Adipose tissue (tissue), 3 donors: ENCODE measurements around the gene STAP2. TPM values are rescaled to one million over a fixed set of nuclear protein-coding genes. Genes with fewer than 3 reads are reported as not detected.
"Not testable (repeated sequence)": the region's sequence is repeated elsewhere in the genome, so short reads cannot be mapped to it uniquely, and the experiment has no call there.

Source experiments
- H3K27ac ChIP-seq: one replicate; pipeline ENCODE4 v1.5.1; 2013; ENCODE audit warnings: low read depth, low read length
- WGBS, 3 donors: extraction: QIAGEN DNeasy Blood & Tissue Kit; methylation state at CpG; one replicate each; pipeline ENCODE4 v1.1.7; 2013; 5-methylcytosine and 5-hydroxymethylcytosine counted together
- polyA plus RNA-seq, 3 donors: library from polyadenylated mRNA; stranded (reverse); fragments of 200-250 nt; gene quantifications; one replicate each; pipeline ENCODE4 v1.2.3, GENCODE V29; 2013
- donor health status: healthy with polysubstance abuse.
- donor health status: Bipolar disorder and iron deficiency.
- donor health status: healthy.

Gene STAP2
- polyA plus RNA-seq, 3 donors, result 6.4 to 15.5 (median 10.1) TPM

GRCh38 chr19:4361152-4362046 is 22.8 kb upstream of the STAP2 start:
- H3K27ac ChIP-seq, result no peak overlapping the region
- 86 to 91% (median 89%) methylated on average over 50 of the region's 50 CpGs for WGBS, 3 donors

DNA sequence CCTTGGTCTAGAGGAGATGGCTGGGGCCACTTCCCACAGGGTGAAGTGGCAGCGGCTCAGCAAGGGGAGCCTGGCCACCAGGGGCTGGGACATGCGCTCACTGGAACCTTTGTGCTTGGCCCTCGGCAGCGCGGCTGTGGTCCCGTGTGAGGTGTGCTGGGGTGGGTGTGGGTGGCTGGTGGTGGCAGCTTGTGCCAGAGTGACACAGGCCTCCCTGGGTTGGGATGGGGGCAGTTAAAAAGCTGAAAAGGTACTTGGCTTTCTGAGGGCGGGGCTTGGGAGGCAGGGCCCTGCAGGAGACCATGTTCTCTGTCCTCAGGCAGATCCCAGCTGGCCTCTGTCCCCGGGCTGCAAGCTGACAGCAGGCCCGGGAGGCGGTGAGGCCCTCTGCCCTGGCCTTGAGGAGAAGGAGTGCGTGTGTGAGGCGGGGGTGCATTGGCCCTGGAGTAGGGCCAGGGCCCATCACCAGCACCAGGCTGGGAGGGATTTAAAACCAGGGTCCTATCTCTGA is 22.1 kb upstream of the STAP2 start:
- H3K27ac ChIP-seq, result no peak overlapping the region
- WGBS, 3 donors, result 70 to 83% (median 82%) methylated on average over 12 of the region's 12 CpGs

GRCh38 chr19:4360081-4360569 is 21.5 kb upstream of the STAP2 start:
- no peak overlapping the region for H3K27ac ChIP-seq

DNA sequence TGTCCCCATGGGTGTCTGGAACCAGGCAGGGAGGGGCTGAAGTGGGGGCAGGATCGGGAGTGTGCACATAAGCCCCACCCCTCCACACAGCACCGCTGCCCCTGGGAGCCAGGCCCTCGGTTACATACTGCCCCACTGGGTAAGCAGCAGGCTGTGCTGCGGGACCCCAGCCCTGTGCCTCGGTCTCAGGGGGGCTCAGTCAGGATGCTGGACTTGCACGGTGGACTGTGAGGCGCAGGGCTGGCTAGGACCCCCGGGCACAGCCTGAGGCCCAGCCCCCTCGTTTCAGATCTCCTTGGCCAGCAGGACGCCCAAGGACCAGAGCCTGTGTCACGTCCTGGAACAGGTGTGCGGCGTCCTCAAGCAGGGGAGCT is 21.0 kb upstream of the STAP2 start:
- WGBS, 3 donors, result 80 to 87% (median 82%) methylated on average over 13 of the region's 13 CpGs

More at GRCh38 chr19:4360081-4360569, 21.5 kb upstream of the STAP2 start:
- 78 to 89% (median 83%) methylated on average over 9 of the region's 9 CpGs for WGBS, 3 donors

GRCh38 chr19:4358709-4359626 is 20.3 kb upstream of the STAP2 start:
- H3K27ac ChIP-seq, result no peak overlapping the region
- WGBS, 3 donors, result 87 to 90% (median 90%) methylated on average over 25 of the region's 25 CpGs

More for the DNA sequence above, 21.0 kb upstream of the STAP2 start:
- no peak overlapping the region for H3K27ac ChIP-seq

DNA sequence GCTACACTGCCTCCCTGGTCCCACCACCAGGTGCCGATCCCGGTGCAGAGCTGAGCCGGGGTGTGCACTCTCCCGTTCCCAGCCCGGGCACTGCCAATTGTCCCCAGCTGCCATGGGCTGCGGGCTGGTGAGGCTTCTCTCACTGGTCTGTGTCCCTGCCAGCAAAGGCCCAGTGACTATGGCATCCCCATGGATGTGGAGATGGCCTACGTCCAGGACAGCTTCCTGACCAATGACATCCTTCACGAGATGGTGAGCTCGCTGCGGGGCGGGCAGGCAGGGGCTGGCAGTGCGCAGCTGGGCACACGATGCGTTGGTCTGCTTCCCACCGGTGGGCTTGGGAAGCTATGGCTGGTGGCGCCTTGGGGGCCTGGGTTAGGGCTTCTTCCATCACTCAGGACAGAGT is 19.3 kb upstream of the STAP2 start:
- H3K27ac ChIP-seq, result no peak overlapping the region
- WGBS, 3 donors, result 89 to 94% (median 92%) methylated on average over 16 of the region's 16 CpGs

- 82 to 84% (median 84%) methylated on average over 22 to 23 of the region's 23 CpGs for WGBS, 3 donors
- H3K27ac ChIP-seq, result no peak overlapping the region
Observed at GRCh38 chr19:4357095-4357797, 18.6 kb upstream of the STAP2 start.

GRCh38 chr19:4354897-4355296 is 16.3 kb upstream of the STAP2 start:
- 82 to 85% (median 82%) methylated on average over 17 of the region's 17 CpGs for WGBS, 3 donors
- H3K27ac ChIP-seq, result no peak overlapping the region

DNA sequence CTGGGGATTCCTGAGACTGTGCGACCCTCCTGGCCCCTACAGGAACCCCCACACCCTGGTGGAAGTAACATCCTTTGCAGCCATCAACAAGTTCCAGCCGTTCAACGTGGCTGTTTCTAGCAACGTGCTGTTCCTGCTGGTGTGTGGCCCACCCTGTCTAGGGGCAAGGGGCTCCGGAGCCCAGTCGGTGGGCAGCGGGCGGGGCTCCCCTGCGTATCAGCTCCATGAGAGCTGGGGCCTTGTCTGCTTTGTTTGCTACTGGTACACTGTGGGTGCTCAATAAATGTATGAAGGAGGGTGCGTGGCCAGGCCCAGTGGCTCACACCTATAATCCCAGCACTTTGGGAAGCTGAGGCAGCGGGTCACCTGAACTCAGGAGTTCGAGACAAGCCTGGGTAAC is 15.7 kb upstream of the STAP2 start:
- WGBS, 3 donors, result 83 to 90% (median 89%) methylated on average over 12 of the region's 12 CpGs
- no peak overlapping the region for H3K27ac ChIP-seq

GRCh38 chr19:4352701-4353121 is 14.1 kb upstream of the STAP2 start:
- WGBS, 3 donors, result 24 to 34% (median 30%) methylated on average over 9 of the region's 9 CpGs
- no peak overlapping the region for H3K27ac ChIP-seq

DNA sequence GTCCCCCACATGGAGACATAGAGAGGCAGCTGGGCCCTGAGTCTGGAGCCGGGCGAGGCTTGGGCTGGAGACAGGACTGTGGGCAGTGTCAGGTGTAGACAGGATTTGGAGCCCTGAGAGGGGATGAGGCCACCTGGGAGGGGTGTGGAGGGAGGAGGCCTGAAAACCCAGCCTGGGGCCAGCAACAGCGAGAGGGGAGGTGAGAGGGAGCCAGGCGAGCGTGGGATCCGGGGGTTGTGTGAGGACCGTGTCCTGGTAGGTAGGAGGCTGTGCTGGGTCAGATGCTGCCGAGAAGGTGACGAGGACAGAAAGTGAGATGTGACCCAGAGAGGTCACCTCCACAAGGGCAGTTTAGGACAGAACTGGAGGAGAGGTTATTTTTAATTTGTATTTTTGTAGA is 12.1 kb upstream of the STAP2 start:
- WGBS, 3 donors, result 95 to 97% (median 95%) methylated on average over 9 of the region's 9 CpGs

DNA sequence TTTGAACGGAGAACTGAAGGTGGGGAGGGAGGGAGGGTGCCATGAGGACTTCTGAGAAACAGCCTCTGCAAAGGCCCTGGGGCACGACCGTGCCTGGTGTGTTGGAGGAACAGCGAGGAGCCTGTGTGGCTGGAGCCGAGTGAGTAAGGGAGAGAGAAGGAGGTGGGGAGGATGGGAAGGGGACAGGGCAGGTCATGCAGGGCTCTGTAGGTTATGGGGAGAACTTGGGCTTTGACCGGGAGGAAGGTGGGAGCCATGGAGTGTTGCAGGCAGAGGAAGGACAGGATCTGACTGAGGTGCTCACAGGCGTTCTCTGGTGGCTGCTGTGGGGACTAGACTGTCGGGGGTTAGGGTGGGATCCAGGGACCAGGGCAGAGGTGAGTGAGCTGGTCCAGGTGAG is 11.5 kb upstream of the STAP2 start:
- 86 to 94% (median 88%) methylated on average over 8 of the region's 8 CpGs for WGBS, 3 donors
- H3K27ac ChIP-seq, result no peak overlapping the region

More for the DNA sequence above, 12.1 kb upstream of the STAP2 start:
- H3K27ac ChIP-seq, result no peak overlapping the region

DNA sequence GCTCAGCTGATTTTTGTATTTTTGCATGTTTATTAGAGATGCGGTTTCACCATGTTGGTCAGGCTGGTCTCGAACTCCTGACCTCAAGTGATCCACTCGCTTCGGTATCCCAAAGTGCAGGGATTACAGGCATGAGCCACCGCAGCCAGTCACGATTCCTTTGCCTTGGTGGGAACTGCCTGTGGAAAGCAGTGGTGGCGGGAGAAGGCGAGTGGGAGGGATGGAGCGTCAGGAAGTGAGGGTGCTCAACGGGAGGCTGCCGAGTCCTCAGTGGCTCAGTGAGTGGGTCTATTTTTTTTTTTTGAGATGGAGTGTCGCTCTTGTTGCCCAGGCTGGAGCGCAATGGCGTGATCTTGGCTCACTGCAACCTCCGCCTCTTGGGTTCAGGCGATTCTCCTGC is 10.6 kb upstream of the STAP2 start:
- WGBS, 3 donors, result 93 to 96% (median 94%) methylated on average over 16 of the region's 16 CpGs
- H3K27ac ChIP-seq, result not testable (repeated sequence)

DNA sequence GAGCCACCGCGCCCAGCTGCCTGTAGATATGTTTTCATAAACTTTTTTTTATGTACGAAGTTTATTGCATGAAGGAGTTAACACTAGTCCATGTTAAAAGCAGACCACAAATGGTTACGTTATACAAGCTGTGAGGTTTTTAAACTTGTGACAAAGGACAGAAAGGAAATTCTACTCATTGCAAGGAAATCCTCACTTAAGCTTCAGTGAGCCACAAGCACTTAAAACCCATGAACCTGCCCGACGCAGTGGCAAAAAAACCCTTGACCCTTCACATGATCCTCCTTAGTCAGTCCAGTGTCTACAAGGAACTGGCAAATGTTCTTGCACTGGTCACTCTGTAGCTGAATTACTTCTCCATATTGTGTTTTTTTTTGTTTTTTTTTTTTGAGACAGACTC is 8.9 kb upstream of the STAP2 start:
- 71 to 75% (median 72%) methylated on average over 6 of the region's 6 CpGs for WGBS, 3 donors

GRCh38 chr19:4346020-4346383 is 7.4 kb upstream of the STAP2 start:
- no peak overlapping the region for H3K27ac ChIP-seq
- 84 to 94% (median 88%) methylated on average over 6 of the region's 6 CpGs for WGBS, 3 donors

More for the DNA sequence above, 8.9 kb upstream of the STAP2 start:
- H3K27ac ChIP-seq, result no peak overlapping the region

DNA sequence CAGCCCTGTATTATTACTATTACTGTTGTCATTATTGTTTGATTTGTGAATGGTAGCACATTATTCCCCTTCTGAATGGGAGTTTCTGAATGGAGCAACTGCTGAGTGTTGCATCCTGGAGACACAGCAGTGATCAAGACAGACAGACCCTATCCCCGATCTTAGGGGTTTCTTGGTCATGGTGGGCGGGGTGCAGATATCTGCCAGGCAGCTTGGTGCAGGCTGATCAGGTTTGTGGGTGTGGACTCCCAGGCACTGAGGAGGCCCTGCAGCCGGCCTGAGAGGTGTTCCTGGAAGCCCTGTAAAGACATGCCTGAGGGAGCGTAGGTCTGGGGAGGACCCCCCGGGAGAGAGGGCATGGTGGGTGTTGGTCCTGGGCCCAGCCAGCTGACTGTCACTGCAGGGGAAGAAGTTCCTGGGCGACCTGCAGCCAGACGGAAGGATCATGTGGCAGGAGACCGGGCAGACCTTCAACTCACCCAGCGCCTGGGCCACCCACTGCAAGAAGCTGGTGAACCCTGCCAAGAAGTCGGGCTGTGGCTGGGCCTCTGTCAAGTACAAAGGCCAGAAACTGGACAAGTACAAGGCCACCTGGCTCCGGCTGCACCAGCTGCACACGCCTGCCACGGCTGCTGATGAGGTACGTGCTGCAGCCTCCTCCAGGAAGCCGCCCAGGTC is 6.9 kb upstream of the STAP2 start:
- WGBS, 3 donors, result 43 to 91% (median 89%) methylated on average over 14 to 15 of the region's 15 CpGs
- H3K27ac ChIP-seq, result no peak overlapping the region

GRCh38 chr19:4343370-4344307 is 5.0 kb upstream of the STAP2 start, which contains the start of gene MPND:
TSS of gene MPND (plus strand) at chr19:4343562. CDS start at chr19:4343594, 32 bp downstream.
- peak within 1 kb of the TSS; percentile 30 for H3K27ac ChIP-seq
- 5 to 6% (median 6%) methylated on average over 59 to 101 of the region's 101 CpGs for WGBS, 3 donors
